HepG2 (cell line): Measurements from ENCODE around the gene CLTCL1. TPM values are rescaled to one million over a fixed set of nuclear protein-coding genes. Genes with fewer than 3 reads are reported as not detected.

ENCODE experiments used
- ATAC-seq: fragments of 200-7000 bp; cut with Tn5 transposase; 3 replicates; pipeline ENCODE4 v1.9.1; 2020; ENCODE audit warnings: mild to moderate bottlenecking, moderate library complexity
- BruUV-seq: library from RNA; stranded (reverse); fragments of 400-500 nt; replicated peaks from 2 replicates; lab custom pipeline; 2021; lab: Mats Ljungman, UMichigan
- CTCF ChIA-PET: fragments of 300-600 bp; formaldehyde crosslinking; extraction: SDS; loops from one replicate; lab custom pipeline; 2021; ENCODE audit warnings: low total read pairs, inconsistent platforms, low intra/inter-chr PET ratio; lab: Yijun Ruan, JAX
- POLR2A ChIA-PET: fragments of 350-600 bp; sonication (Branson Sonifier 250); formaldehyde crosslinking; loops from one replicate; lab custom pipeline; 2020; ENCODE audit warnings: antibody characterized with exemption, inconsistent platforms; lab: Yijun Ruan, JAX
- DNase-seq: peaks from one replicate; pipeline ENCODE4 v3.0.0-alpha.2; 2015; ENCODE audit warnings: low spot score
- FAIRE-seq: peaks from 3 replicates; lab custom pipeline; 2011; peaks lifted over from hg19 to GRCh38; lab: Jason Lieb, UNC
- H2AFZ ChIP-seq: one replicate; pipeline ENCODE4 v1.6.1; 2011; ENCODE audit warnings: low read length, inconsistent platforms
- H3K27ac ChIP-seq: fragments of 300-600 bp; 3 replicates; pipeline ENCODE4 v1.8.0; 2011; ENCODE audit warnings: mixed run types, mild to moderate bottlenecking, mixed read lengths, low read length, inconsistent platforms; ENCODE audit not compliant: insufficient read depth; ENCODE audit errors: extremely low read length
- H3K27me3 ChIP-seq, 2 experiments: fragments of 200-600 bp in 1 of 2; 2 replicates in 1 of 2; 3 replicates in 1 of 2; pipeline versions ENCODE4 v1.6.0 to v1.8.0; 2011; ENCODE audit warnings: low read length in 2 of 2, mild to moderate bottlenecking in 2 of 2, moderate library complexity in 2 of 2, inconsistent platforms in 1 of 2; ENCODE audit not compliant: insufficient read depth in 2 of 2, control insufficient read depth in 1 of 2
- H3K36me3 ChIP-seq, 2 experiments: fragments of 200-600 bp in 1 of 2; replicated peaks in 1 of 2; 2 replicates in 1 of 2; 3 replicates in 1 of 2; pipeline versions ENCODE4 v1.5.1 to v1.8.0; 2011; ENCODE audit warnings: low read length in 2 of 2, inconsistent platforms in 1 of 2; ENCODE audit not compliant: insufficient read depth in 2 of 2, control insufficient read depth in 1 of 2
- H3K4me1 ChIP-seq: 2 replicates; pipeline ENCODE4 v1.5.1; 2012; ENCODE audit warnings: low read length, inconsistent platforms; ENCODE audit not compliant: insufficient read depth
- H3K4me2 ChIP-seq: 2 replicates; pipeline ENCODE4 v1.6.0; 2011; ENCODE audit warnings: low read depth, low read length, inconsistent platforms
- H3K4me3 ChIP-seq, 3 experiments: fragments of 200-600 bp in 1 of 3; sonication (generic), shearing (Covaris generic) in 1 of 3; replicated peaks in 1 of 3; 2 replicates each; pipeline ENCODE4 v1.5.1; 2011 to 2016; ENCODE audit warnings: low read length in 3 of 3, inconsistent platforms in 2 of 3, low read depth in 2 of 3, mild to moderate bottlenecking in 2 of 3, control low read depth in 1 of 3, mixed read lengths in 1 of 3; ENCODE audit not compliant: insufficient read depth in 1 of 3
- H3K79me2 ChIP-seq: one replicate; pipeline ENCODE4 v1.6.1; 2011; ENCODE audit warnings: low read length, inconsistent platforms; ENCODE audit not compliant: insufficient read depth
- H3K9ac ChIP-seq: 2 replicates; pipeline ENCODE4 v1.6.0; 2011; ENCODE audit warnings: mild to moderate bottlenecking, low read depth, low read length, inconsistent platforms; ENCODE audit not compliant: insufficient read depth
- H3K9me3 ChIP-seq: 2 replicates; pipeline ENCODE4 v1.5.1; 2012; ENCODE audit warnings: mild to moderate bottlenecking, low read length
- H4K20me1 ChIP-seq: 2 replicates; pipeline ENCODE4 v1.6.0; 2011; ENCODE audit warnings: inconsistent platforms, mild to moderate bottlenecking, low read length, moderate library complexity; ENCODE audit not compliant: insufficient read depth
- AHR ChIP-seq: IDR thresholded peaks from 2 replicates; pipeline ENCODE4 v1.6.1; 2018; ENCODE audit warnings: missing genetic modification reagents, missing compliant biosample characterization
- AKAP8 ChIP-seq: sonication (generic); formaldehyde crosslinking; IDR thresholded peaks from 2 replicates; pipeline ENCODE4 v1.5.1; 2020; ENCODE audit warnings: mild to moderate bottlenecking, missing genetic modification reagents
- BCL6 ChIP-seq: IDR thresholded peaks from 2 replicates; pipeline ENCODE4 v1.6.1; 2016; ENCODE audit warnings: missing genetic modification reagents, missing compliant biosample characterization
- JARID2 ChIP-seq: sonication (generic); formaldehyde crosslinking; IDR thresholded peaks from 2 replicates; pipeline ENCODE4 v1.8.1; 2023; ENCODE audit warnings: missing genetic modification reagents, inconsistent platforms; ENCODE audit not compliant: insufficient replicate concordance
- JUNB ChIP-seq: sonication (generic); formaldehyde crosslinking; IDR thresholded peaks from 2 replicates; pipeline ENCODE4 v1.8.0; 2022; ENCODE audit warnings: missing genetic modification reagents, mild to moderate bottlenecking, borderline replicate concordance
- MTF2 ChIP-seq: sonication (generic); formaldehyde crosslinking; IDR thresholded peaks from 2 replicates; pipeline ENCODE4 v1.5.0; 2020; ENCODE audit warnings: missing genetic modification reagents, borderline replicate concordance
- POLR2A ChIP-seq, 2 experiments: IDR thresholded peaks; 2 replicates each; pipeline ENCODE4 v1.6.1; 2011; ENCODE audit warnings: low read depth in 2 of 2, low read length in 2 of 2, mild to moderate bottlenecking in 1 of 2, moderate library complexity in 1 of 2; ENCODE audit not compliant: insufficient read depth in 1 of 2
- SMAD3 ChIP-seq: sonication (generic); formaldehyde crosslinking; IDR thresholded peaks from 2 replicates; pipeline ENCODE4 v1.4.0; 2020; ENCODE audit warnings: missing genetic modification reagents
- ZBTB7A ChIP-seq: sonication (generic); formaldehyde crosslinking; IDR thresholded peaks from 2 replicates; pipeline ENCODE4 v1.8.0; 2022; ENCODE audit warnings: mild to moderate bottlenecking, missing genetic modification reagents
- ZNF180 ChIP-seq: sonication (generic); formaldehyde crosslinking; IDR thresholded peaks from 2 replicates; pipeline ENCODE4 v1.4.0; 2020; ENCODE audit warnings: low read depth, missing genetic modification reagents, borderline replicate concordance
- ZNF224 ChIP-seq: sonication (generic); formaldehyde crosslinking; IDR thresholded peaks from 2 replicates; pipeline ENCODE4 v1.5.0; 2020; ENCODE audit warnings: mild to moderate bottlenecking, missing genetic modification reagents
- ZNF253 ChIP-seq: sonication (generic); formaldehyde crosslinking; IDR thresholded peaks from 2 replicates; pipeline ENCODE4 v1.8.0; 2022; ENCODE audit warnings: mild to moderate bottlenecking, missing genetic modification reagents, borderline replicate concordance
- ZNF383 ChIP-seq: sonication (generic); formaldehyde crosslinking; IDR thresholded peaks from 2 replicates; pipeline ENCODE4 v1.4.0; 2020; ENCODE audit warnings: missing genetic modification reagents, mild to moderate bottlenecking, borderline replicate concordance
- ZNF629 ChIP-seq: sonication (generic); formaldehyde crosslinking; conservative IDR thresholded peaks from 2 replicates; pipeline ENCODE4 v1.5.0; 2020; ENCODE audit warnings: missing genetic modification reagents
- ZNF7 ChIP-seq: IDR thresholded peaks from 2 replicates; pipeline ENCODE4 v1.6.1; 2016; ENCODE audit warnings: missing biosample characterization, missing genetic modification reagents
- WGBS: methylation state at CpG from one replicate; pipeline ENCODE4 v1.1.6; 2017; ENCODE audit warnings: low lambda C conversion rate; 5-methylcytosine and 5-hydroxymethylcytosine counted together
- in situ Hi-C: cut with HindIII; loops from 2 replicates; pipeline ENCODE4 v1.10.0; 2017; ENCODE audit warnings: low pct_unique_long_range_greater_than_20kb; ENCODE audit not compliant: extremely low pct_ligation_motif_present
- intact Hi-C: fragments of 100-400 bp; cut with micrococcal nuclease; formaldehyde crosslinking; loops from one replicate; pipeline ENCODE4 v1.10.0; 2022; ENCODE audit not compliant: unreplicated experiment
- polyA plus RNA-seq, 8 experiments: library from polyadenylated mRNA; depleted of rRNA in 3 of 8; stranded (reverse) in 7 of 8; unstranded in 1 of 8; fragments of >200 nt; fragmentation: Illumina TruSeq in 4 of 8; extraction: Trizol in 4 of 8; gene quantifications; 2 replicates each; pipeline versions ENCODE4 v1.2.1 to v1.2.3, GENCODE V29; 2011 to 2016; ENCODE audit warnings: low read depth in 4 of 8, missing spikeins in 1 of 8, mixed read lengths in 1 of 8; ENCODE audit not compliant: insufficient read depth in 1 of 8
- total RNA-seq, 5 experiments: library from RNA; depleted of rRNA; stranded (reverse); fragments of >200 nt; fragmentation: Illumina TruSeq; extraction: Trizol; gene quantifications; 2 replicates each; pipeline ENCODE4 v1.2.3, GENCODE V29; 2016; ENCODE audit warnings: low read depth in 1 of 5
- TF ChIP-seq, protein P1 (sequence below): IDR thresholded peaks from 2 replicates; pipeline ENCODE4 v1.6.1; 2016; ENCODE audit warnings: mild to moderate bottlenecking, missing biosample characterization, missing genetic modification reagents
- TF ChIP-seq, protein P2 (sequence below): sonication (generic); formaldehyde crosslinking; IDR thresholded peaks from 2 replicates; pipeline ENCODE4 v1.4.0; 2020; ENCODE audit warnings: mild to moderate bottlenecking, missing genetic modification reagents
- TF ChIP-seq, protein P3 (sequence below): conservative IDR thresholded peaks from 2 replicates; pipeline ENCODE4 v1.6.1; 2018; ENCODE audit warnings: missing genetic modification reagents

The CLTCL1 gene
- total and polyA plus RNA-seq, 2 of the 13 experiments (the other 11 are each of a cell fraction or from before 2014, with no cell fraction given) = 8.1 to 10.9 TPM

DNA sequence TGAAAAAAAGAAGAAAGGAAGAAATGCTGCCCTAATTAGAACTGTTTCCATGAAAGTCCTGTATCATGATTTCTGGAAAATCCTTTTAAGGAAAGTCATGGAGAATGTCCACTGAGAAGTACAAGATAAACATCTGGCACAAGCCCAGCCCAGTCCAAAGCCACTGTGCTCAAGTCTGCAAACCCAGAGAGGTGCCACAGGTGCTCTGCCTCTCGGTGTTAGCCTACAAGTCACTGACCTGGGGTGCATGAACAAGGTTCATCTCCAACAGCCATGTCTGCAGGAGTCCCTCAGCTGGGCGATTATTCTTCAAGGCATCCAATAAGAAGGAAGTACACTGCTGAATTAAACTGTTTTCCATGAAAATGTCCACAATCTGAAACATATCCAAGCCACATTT is 61.9 kb downstream of the CLTCL1 start:
- TF ChIP-seq SMAD3 (CRISPR knock-in tag) = no peak
- TF ChIP-seq, protein P1, sequence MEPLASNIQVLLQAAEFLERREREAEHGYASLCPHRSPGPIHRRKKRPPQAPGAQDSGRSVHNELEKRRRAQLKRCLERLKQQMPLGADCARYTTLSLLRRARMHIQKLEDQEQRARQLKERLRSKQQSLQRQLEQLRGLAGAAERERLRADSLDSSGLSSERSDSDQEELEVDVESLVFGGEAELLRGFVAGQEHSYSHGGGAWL = no peak
- no peak for TF ChIP-seq ZNF7
- TF ChIP-seq ZNF180 = no peak
- H3K36me3 ChIP-seq = peaks cover 4 to 36% of the 10 kb centered on the region in 2 experiments; a peak in 4 of 5 replicates
- no TSS peak for BruUV-seq
- no peak overlapping the region for H3K27ac ChIP-seq
- ChIA-PET POLR2A (no interaction called here), CTCF (no interaction called here)
- H3K27me3 ChIP-seq = no peaks in the 10 kb centered on the region
- intact Hi-C loops = no loop called here
- no peaks in the 10 kb centered on the region for H4K20me1 ChIP-seq
- H3K79me2 ChIP-seq = no peaks in the 10 kb centered on the region
- FAIRE-seq = no peak
- H2AFZ ChIP-seq = no peak overlapping the region
- H3K4me3 ChIP-seq = no peak overlapping the region
- no peaks in the 10 kb centered on the region for H3K4me1 ChIP-seq
- in situ Hi-C loops = no loop called here
- no peak overlapping the region for H3K9ac ChIP-seq
- DNase-seq = no peak
- no peak for ATAC-seq
- H3K9me3 ChIP-seq = no peaks in the 10 kb centered on the region
- no peak overlapping the region for H3K4me2 ChIP-seq
- 66% methylated on average over 2 of the region's 2 CpGs for WGBS

DNA sequence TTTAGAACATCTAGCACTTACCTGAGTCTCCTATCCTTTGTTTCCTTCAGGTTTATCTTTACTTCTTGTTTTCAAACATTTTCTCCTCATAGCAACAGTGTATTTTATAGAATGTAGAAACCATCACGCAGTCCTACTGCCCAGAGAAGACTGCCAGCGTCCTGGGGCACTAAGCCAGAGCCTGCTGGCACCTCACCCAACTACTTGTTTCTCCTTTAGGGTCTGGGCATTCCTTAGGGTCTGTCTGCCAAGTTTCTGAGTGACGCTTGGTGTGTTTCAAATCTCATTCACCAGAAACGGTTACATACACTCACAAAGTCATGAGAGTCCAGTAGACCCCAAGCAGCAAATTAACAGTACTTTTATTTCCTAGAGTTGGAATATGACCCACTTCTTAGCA is 63.3 kb downstream of the CLTCL1 start:
- TF ChIP-seq, protein P2, sequence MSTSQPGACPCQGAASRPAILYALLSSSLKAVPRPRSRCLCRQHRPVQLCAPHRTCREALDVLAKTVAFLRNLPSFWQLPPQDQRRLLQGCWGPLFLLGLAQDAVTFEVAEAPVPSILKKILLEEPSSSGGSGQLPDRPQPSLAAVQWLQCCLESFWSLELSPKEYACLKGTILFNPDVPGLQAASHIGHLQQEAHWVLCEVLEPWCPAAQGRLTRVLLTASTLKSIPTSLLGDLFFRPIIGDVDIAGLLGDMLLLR = no peak
- TF ChIP-seq ZNF224 (CRISPR knock-in tag) (no peak), AKAP8 (CRISPR knock-in tag) (no peak), POLR2A (IDR thresholded peaks at IDR 0.05; ENCODE audit: insufficient read depth in 1 of 2, low read depth in 2 of 2, low read length in 2 of 2) (no peak), MTF2 (no peak), BCL6 (CRISPR knock-in tag) (no peak), ZNF629 (CRISPR knock-in tag) (no peak), JARID2 (CRISPR knock-in tag) (no peak), JUNB (CRISPR knock-in tag) (no peak), ZNF383 (CRISPR knock-in tag) (no peak), ZBTB7A (CRISPR knock-in tag) (no peak), AHR (CRISPR knock-in tag) (no peak), ZNF253 (CRISPR knock-in tag) (no peak)
- TF ChIP-seq, protein P3, sequence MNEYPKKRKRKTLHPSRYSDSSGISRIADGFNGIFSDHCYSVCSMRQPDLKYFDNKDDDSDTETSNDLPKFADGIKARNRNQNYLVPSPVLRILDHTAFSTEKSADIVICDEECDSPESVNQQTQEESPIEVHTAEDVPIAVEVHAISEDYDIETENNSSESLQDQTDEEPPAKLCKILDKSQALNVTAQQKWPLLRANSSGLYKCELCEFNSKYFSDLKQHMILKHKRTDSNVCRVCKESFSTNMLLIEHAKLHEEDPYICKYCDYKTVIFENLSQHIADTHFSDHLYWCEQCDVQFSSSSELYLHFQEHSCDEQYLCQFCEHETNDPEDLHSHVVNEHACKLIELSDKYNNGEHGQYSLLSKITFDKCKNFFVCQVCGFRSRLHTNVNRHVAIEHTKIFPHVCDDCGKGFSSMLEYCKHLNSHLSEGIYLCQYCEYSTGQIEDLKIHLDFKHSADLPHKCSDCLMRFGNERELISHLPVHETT (CRISPR knock-in tag) = no peak
- Histone ChIP-seq H3K9me3 (no peaks in the 10 kb centered on the region), H3K36me3 (peaks cover 6 to 26% of the 10 kb centered on the region in 2 experiments; a peak in 4 of 5 replicates), H3K27me3 (no peaks in the 10 kb centered on the region), H3K27ac (no peak overlapping the region), H3K79me2 (no peaks in the 10 kb centered on the region), H3K9ac (no peak overlapping the region), H3K4me3 (no peak overlapping the region), H3K4me2 (no peak overlapping the region), H2AFZ (no peak overlapping the region), H3K4me1 (no peaks in the 10 kb centered on the region), H4K20me1 (no peaks in the 10 kb centered on the region)
- no TSS peak for BruUV-seq
- FAIRE-seq (no peak), DNase-seq (no peak), ATAC-seq (no peak)
- intact Hi-C loops (no loop called here), in situ Hi-C loops (no loop called here)
- 76% methylated on average over 4 of the region's 4 CpGs for WGBS
- POLR2A ChIA-PET = no interaction called here
- CTCF ChIA-PET = no interaction called here
